Measurements from ENCODE around the gene CGB3.

Gene CGB3

DNA sequence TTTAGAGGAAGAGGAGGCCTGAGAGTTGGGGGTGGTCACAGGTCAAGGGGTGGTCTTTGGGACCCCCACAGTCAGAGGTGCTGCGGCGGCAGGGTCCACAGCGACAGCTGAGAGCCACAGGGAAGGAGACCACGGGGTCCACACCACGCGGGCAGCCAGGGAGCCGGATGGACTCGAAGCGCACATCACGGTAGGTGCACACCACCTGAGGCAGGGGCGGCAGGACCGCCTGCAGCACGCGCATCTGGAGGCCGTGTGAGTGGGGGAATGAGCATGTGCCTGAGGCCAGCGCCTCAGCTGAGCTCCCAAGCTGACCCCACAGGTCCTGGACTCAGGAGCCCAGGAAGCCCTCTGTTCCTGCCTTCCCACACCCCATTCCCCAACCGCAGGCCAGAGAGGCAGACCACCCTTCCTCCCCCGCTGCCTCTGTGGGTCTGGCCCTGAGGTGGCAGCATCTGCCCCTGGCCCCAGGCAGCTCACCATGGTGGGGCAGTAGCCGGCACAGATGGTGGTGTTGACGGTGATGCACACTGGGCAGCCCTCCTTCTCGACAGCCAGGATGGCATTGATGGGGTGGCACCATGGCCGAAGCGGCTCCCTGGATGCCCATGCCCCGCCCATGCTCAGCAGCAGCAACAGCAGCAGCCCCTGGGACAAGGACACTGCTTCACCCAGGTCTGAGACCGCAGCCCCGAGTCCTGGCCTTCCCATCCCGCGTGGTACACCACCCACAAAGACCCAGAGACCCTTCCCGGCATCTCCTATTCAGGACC, 7.9 kb downstream of the CGB3 start:
- DNase-seq = no peak

- DNase-seq = no peak
Observed at GRCh38 chr19:49014870-49015255, 9.3 kb downstream of the CGB3 start.

GRCh38 chr19:49014123-49014869, 9.8 kb downstream of the CGB3 start:
- DNase-seq = no peak

GRCh38 chr19:49011194-49011593, 12.9 kb downstream of the CGB3 start:
- DNase-seq = no peak

GRCh38 chr19:49010453-49010852, 13.7 kb downstream of the CGB3 start:
- no peak for DNase-seq

DNA sequence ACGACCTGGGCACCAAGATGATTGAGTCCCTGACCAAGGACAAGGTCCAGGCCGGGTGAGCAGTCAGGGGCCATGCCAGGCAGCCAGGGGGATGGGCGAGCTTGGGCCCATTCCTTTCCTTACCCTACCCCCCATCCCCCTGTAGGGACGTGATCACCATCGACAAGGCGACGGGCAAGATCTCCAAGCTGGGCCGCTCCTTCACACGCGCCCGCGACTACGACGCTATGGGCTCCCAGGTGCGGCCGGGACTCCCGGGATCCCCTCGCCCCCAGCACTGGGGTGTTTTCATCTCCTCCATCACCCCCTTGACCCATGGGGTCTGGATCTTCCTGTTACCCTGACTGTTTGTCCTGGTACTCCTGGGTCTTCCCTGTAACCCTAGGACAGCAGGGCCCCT, 14.3 kb downstream of the CGB3 start:
- no peak for DNase-seq

DNA sequence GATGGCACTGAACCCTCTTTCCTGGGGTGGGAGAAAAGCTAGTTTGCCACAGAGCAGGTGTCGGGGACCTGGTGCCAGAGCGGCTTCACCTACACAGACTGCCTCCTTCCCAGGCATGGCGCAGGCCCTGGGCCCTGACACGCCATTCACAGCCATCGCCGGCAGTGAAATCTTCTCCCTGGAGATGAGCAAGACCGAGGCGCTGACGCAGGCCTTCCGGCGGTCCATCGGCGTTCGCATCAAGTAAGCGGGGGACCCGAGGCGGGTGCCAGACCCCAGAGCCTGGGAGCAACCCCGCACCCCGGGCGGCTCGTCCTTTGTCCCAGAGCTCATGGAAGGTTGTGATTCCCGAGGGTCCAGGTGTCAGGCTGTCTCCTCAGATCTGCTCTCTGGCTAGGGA, 17.2 kb downstream of the CGB3 start:
- DNase-seq = no peak

GRCh38 chr19:49004964-49005614, 19.0 kb downstream of the CGB3 start:
- no peak for DNase-seq

- no peak for DNase-seq
Observed at GRCh38 chr19:49004133-49004532, 20.0 kb downstream of the CGB3 start.

- no peak for DNase-seq
Observed at GRCh38 chr19:48999481-49000325, 24.4 kb downstream of the CGB3 start.

GRCh38 chr19:48997972-48998371, 26.2 kb downstream of the CGB3 start:
- DNase-seq = no peak

DNA sequence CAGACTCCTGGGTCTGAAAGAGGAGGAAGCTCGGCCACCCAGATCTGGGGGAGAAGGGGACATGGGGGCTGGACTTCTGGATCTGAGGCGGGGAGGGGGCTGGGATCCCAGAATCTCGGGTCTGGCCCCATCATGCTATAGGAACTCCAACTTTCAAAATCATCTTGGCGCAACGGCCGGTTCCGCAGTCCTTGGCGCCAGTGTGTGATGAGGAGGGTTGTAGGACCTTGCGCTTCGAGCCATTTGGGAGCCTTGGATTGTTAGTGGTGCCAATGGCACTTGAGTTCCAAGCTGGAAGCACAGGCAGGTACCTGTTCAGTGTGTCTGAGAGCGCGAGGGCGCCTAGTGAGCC, 30.1 kb downstream of the CGB3 start:
- no peak for DNase-seq

DNA sequence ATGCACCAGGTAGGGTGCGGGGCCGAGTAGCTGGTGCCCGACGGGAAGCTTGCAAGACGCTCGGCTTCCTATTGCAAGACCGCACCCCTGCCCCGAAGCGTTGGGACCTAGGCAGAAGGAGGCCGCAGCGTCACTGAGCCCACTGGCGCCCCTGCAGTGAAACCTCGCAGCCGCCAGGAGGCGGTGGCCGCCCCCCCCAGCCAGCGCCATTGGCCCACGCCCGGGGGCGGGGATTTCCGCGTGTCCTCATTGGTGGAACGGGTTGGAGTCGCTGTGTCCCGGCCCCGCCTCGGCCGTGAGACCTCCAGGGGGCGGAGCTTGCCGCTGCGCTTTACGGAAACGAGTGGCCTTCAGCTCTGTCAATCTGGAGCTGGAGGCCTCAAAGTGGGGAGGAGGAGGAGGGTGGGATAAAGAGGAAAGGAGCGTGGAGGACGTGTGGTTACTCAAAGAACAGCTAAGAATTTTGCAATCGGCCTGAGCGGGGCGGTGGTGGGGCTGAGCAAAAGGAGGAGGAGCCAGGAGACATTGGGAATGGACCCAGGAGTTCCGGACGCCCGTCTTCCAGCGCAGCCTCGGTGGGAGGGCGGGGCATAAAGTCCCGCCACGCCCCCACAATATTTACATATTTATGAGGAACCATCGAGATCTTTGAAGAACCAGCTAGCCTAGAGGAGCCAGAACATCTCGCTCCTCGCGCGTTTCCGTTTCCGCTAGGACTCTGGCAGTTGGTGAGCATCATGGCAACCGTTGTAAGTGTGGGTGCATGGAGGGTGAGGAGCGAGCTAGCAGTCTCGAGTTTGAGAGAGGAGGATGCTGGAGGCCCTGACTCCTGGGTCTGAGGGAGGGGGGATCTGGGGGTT, 30.7 kb downstream of the CGB3 start, which contains the start of the genes GYS1 and RUVBL2:
Gene GYS1, minus strand, starts transcription at position 135 of the 860 bp plus-strand sequence. CDS start 197 bp downstream, outside the sequence.
Gene RUVBL2, plus strand, starts transcription at position 713 of the 860 bp plus-strand sequence. Its CDS starts 25 bp downstream, at position 738.
- DNase-seq = peak; percentile 99

DNA sequence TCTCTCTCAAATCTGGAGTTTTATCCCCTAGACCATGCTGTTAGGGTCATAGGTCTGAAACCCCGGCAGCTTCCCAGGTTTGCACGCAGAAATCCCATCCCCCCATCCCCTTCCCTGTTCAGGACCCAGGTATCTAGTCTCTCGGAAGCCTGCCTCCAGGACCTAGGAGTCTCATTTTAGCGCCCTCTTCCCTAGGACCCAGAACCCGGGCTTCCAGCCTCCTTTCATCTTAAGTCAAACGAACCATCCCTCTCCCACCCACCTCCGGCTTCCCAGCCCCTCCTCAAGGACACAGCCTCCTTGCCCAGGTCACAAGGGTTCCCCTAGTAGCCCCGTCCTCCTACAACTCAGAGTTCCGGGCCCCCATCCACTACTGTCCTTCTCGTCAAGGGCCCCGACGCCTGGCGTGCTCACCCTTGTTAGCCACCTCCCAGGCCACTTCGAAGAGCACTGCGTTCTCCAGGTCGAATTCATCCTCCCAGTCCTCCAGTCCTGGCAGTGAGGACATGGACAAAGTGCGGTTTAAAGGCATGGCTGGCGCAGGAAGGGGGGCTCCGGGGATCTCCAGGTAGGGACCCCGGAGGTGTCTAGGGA, 31.5 kb downstream of the CGB3 start:
- DNase-seq = no peak

- no peak for DNase-seq
Observed at GRCh38 chr19:48991873-48992580, 32.1 kb downstream of the CGB3 start.

DNA sequence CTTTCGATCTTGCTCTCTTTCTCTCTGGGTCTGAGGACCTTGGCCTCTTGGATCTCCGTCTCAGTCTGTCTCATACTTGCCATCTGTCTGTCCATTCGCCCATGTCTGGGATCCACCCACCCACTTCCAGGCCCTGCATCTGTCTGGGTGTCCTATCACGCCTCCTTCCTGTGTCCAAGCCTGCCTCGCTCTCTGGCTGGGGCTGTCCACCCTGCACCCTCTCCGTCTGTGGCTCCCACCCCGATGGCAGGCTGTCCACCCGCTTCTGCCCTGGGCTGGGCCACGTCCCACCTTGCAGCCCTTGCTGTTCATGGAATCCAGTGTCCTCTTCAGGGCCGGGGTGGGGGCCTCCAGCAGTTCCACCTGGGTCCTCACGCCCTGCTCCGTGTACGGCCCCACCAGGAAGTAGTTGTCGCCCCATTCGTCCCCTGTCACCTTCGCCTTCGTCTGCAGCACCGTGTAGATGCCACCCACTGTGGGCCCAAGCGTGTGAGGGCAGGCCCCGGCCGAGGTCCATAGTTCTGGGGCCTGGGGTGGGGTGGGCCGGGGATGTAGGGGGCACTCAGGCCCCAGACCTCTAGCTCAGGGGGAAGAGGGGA, 33.0 kb downstream of the CGB3 start:
- no peak for DNase-seq

GRCh38 chr19:48990400-48990799, 33.7 kb downstream of the CGB3 start:
- no peak for DNase-seq

DNA sequence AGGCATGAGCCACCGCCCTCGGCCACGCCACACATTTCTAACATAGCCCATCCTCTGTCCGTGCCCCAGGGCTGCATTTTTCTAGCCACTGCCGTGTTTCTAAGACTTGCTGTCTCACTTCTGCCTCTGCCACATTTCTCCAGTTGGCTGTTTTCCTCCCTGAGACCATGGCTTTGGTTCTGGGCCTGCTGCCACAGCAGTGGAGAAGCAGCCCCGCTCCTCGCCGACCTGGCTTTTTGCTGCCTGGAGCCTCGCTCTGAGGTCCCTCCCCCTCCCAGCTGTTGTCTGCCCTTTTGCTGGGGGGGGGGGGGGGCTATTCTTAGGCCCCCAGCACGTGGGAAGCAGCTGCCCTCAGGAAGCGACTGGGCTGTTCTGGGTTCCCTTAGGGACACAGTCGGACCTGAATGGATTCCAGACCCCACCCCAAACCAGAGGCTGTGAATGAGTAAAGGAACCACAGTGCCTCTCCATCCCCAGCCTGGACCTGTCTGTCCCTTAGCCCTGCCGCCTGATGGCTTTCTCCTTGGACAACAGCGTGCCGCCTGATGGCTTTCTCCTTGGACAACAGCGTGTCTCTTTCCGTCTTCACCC, 34.3 kb downstream of the CGB3 start:
- DNase-seq = no peak

DNA sequence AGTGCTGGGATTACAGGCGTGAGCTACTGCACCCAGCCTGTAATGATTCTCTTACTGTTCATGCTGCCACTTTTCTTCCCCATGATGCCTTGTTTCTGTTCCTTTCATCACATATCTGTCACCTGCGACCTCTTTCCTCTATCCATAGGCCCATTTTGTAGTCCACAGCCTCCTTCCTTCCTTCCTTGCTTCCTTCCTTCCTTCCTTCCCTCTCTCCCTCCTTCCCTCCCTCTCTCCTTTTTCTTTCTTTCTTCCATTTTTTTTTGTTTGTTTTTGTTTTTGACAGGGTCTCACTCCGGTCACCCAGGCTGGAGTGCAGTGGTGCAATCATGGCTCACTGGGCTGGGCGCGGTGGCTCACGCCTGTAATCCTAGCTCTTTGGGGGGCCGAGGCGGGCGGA, 35.3 kb downstream of the CGB3 start:
- DNase-seq = no peak

Measured in right kidney (tissue), 1 donor.